Keratinocyte (primary cell): Measurements from ENCODE around the gene KAT2B.

Source experiments
- CTCF ChIP-seq, 3 experiments: IDR thresholded peaks in 1 of 3; conservative IDR thresholded peaks in 1 of 3; optimal IDR thresholded peaks in 1 of 3; 2 replicates in 2 of 3; 3 replicates in 1 of 3; pipeline versions ENCODE3 to v1.5.1; 2011; ENCODE audit warnings: low read length in 3 of 3, mild to moderate bottlenecking in 3 of 3, moderate library complexity in 2 of 3, control low read depth in 1 of 3, inconsistent platforms in 1 of 3; ENCODE audit not compliant: insufficient read depth in 2 of 3; ENCODE audit errors: extremely low read depth in 1 of 3
- EZH2 ChIP-seq: IDR thresholded peaks from one replicate; pipeline ENCODE4 v1.6.1; 2012; ENCODE audit warnings: inconsistent platforms, mild to moderate bottlenecking, low read length, moderate library complexity

- TF ChIP-seq EZH2: no peak
- no peak for TF ChIP-seq CTCF (optimal IDR thresholded peaks at IDR 0.05 in 1 of 3, IDR thresholded peaks at IDR 0.05 in 1 of 3, conservative IDR thresholded peaks at IDR 0.05 in 1 of 3; ENCODE audit: extremely low read depth in 1 of 3, insufficient read depth in 2 of 3, low read length in 3 of 3)
Measured at GRCh38 chr3:19994796-19995195, 45.5 kb upstream of the KAT2B start.
